HEK293T (cell line): ENCODE data around the gene ALPI.

Experiments used
- CTCF ChIA-PET: fragments of 350-600 bp; formaldehyde crosslinking; extraction: SDS; loops from one replicate; lab custom pipeline; 2021; ENCODE audit warnings: antibody characterized with exemption, inconsistent platforms; lab: Yijun Ruan, JAX
- POLR2A ChIA-PET: fragments of 350-600 bp; formaldehyde crosslinking; extraction: SDS; loops from one replicate; lab custom pipeline; 2020; ENCODE audit warnings: antibody characterized with exemption, inconsistent platforms; lab: Yijun Ruan, JAX
- DNase-seq: peaks from one replicate; pipeline ENCODE4 v3.0.0; 2012; ENCODE audit warnings: mixed read lengths; ENCODE audit errors: extremely low spot score
- ARNT ChIP-seq: fragments of 450-650 bp; IDR thresholded peaks from 2 replicates; pipeline ENCODE4 v1.6.1; 2017; ENCODE audit warnings: mild to moderate bottlenecking
- BHLHE40 ChIP-seq: fragments of 450-650 bp; IDR thresholded peaks from 2 replicates; pipeline ENCODE4 v1.6.1; 2016; ENCODE audit warnings: mild to moderate bottlenecking, moderate library complexity, borderline replicate concordance
- CTBP1 ChIP-seq: fragments of 450-650 bp; IDR thresholded peaks from 2 replicates; pipeline ENCODE4 v1.6.1; 2016; ENCODE audit warnings: borderline replicate concordance
- ELF4 ChIP-seq: fragments of 450-650 bp; IDR thresholded peaks from 2 replicates; pipeline ENCODE4 v1.6.1; 2017; ENCODE audit warnings: antibody characterized with exemption
- FOXA1 ChIP-seq: fragments of 450-650 bp; IDR thresholded peaks from 2 replicates; pipeline ENCODE4 v1.6.1; 2016; ENCODE audit warnings: mild to moderate bottlenecking
- FOXK2 ChIP-seq: fragments of 450-650 bp; IDR thresholded peaks from 2 replicates; pipeline ENCODE4 v1.6.1; 2016; ENCODE audit warnings: mild to moderate bottlenecking
- FOXM1 ChIP-seq: fragments of 450-650 bp; IDR thresholded peaks from 2 replicates; pipeline ENCODE4 v1.6.1; 2017; ENCODE audit warnings: mild to moderate bottlenecking, borderline replicate concordance
- HDGF ChIP-seq: fragments of 450-650 bp; IDR thresholded peaks from 2 replicates; pipeline ENCODE4 v1.6.1; 2017; ENCODE audit warnings: antibody characterized with exemption, borderline replicate concordance
- L3MBTL2 ChIP-seq: fragments of 450-650 bp; conservative IDR thresholded peaks from 2 replicates; pipeline ENCODE4 v1.6.1; 2016; ENCODE audit warnings: mild to moderate bottlenecking
- LEF1 ChIP-seq: fragments of 450-650 bp; IDR thresholded peaks from 2 replicates; pipeline ENCODE4 v1.6.1; 2017; ENCODE audit warnings: mild to moderate bottlenecking, borderline replicate concordance
- NFRKB ChIP-seq: fragments of 450-650 bp; IDR thresholded peaks from 2 replicates; pipeline ENCODE4 v1.6.1; 2016; ENCODE audit warnings: mild to moderate bottlenecking, moderate library complexity
- SP1 ChIP-seq: fragments of 450-650 bp; IDR thresholded peaks from 2 replicates; pipeline ENCODE4 v1.6.1; 2017
- SUZ12 ChIP-seq: fragments of 450-650 bp; IDR thresholded peaks from 2 replicates; pipeline ENCODE4 v1.6.1; 2016; ENCODE audit warnings: mild to moderate bottlenecking
- TARDBP ChIP-seq: fragments of 450-650 bp; IDR thresholded peaks from 2 replicates; pipeline ENCODE4 v1.6.1; 2016
- ZNF384 ChIP-seq: fragments of 450-650 bp; IDR thresholded peaks from 2 replicates; pipeline ENCODE4 v1.6.1; 2016
- TF ChIP-seq, protein P1 (sequence below): fragments of 450-650 bp; IDR thresholded peaks from 2 replicates; pipeline ENCODE4 v1.6.1; 2016

ALPI gene

DNA sequence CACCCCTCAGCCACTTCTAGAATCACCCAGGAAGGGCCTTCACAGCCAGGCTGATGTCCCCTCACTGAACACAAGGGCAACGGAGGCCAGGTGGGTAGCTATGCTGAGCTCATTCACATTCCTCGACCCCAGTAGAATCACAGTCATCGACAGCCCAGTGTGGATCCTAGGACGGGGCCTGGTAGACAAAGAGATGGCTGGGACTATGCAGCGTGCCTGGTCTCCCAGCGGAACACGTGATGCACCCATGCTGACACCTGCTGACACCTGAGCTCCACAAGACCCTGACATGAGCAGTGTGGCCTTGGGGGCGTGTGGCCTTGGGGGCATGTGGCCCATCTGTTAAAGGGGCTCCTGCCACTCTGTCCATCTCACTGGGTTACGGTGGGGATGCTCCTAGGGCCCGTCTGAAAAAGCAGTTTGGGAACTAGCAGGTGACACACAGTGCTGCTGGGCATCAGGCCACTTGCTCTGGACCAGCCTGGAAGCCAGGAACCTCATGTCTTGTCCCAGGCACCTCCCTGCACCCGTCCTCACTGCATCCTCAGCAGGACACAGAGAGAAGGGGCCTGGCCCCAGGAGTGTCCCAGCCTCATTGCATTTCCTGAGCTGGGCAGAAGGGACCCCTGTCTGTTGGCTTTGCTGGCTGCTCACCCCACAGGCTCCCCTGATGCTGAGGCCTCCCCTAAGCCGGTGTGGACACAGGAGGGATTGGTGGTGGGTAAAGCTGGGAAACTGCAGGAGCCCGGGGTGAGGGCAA is 22.0 kb downstream of the ALPI start:
- POLR2A ChIA-PET: no interaction called here
- TF ChIP-seq TARDBP: no peak
- TF ChIP-seq CTBP1: no peak
- TF ChIP-seq HDGF: no peak
- TF ChIP-seq LEF1: no peak
- no peak for TF ChIP-seq BHLHE40
- no peak for TF ChIP-seq SP1
- TF ChIP-seq L3MBTL2: no peak
- TF ChIP-seq NFRKB: no peak
- TF ChIP-seq, protein P1, sequence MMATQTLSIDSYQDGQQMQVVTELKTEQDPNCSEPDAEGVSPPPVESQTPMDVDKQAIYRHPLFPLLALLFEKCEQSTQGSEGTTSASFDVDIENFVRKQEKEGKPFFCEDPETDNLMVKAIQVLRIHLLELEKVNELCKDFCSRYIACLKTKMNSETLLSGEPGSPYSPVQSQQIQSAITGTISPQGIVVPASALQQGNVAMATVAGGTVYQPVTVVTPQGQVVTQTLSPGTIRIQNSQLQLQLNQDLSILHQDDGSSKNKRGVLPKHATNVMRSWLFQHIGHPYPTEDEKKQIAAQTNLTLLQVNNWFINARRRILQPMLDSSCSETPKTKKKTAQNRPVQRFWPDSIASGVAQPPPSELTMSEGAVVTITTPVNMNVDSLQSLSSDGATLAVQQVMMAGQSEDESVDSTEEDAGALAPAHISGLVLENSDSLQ: no peak
- no peak for TF ChIP-seq ZNF384
- TF ChIP-seq FOXA1: no peak
- no peak for TF ChIP-seq ARNT
- no peak for TF ChIP-seq SUZ12
- TF ChIP-seq ELF4: no peak
- DNase-seq: no peak
- CTCF ChIA-PET: interaction anchor here (0.6 kb wide), 1 partner anchor 43 kb away, joined by 3 read pairs; the partner anchor contains the start of gene PRSS56

DNA sequence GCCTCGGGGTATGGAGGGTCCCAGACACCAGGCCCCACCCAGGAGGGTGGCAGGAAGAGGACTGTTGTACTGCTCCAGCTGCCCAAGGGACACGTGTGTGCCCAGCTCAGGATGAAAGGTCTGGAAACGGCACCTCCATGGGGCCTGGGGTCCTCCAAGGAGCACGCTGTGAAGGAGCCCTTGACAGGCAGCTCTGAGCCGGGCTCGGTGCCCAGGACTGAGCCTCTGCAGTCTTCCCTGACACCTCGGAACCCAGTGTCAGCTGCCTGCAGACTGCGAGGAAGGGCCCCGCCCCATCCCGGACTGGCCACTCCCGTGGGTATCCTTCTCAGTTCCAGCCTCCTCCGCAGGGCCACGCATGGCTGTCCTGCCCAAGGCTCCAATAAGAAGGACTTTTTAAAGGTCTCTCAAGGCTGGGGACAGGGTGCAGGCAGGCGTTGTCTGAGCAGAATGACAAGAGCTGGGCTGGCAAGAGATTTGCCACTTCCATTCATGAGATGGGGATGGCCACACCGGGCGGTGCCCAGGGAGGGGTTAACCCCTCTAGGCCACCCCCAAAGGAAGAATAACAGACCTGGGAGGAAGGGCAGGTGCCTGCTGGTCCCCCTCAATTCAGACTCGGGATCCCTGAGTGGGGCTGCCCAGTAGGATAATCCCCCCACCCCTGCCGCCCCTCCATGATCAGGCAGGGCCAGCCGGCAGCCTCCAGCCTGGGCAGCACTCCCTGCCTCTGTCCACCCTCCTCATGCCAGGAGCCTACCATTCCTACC is 22.8 kb downstream of the ALPI start:
- no peak for DNase-seq
- TF ChIP-seq FOXA1 (no peak), SP1 (no peak), BHLHE40 (no peak), FOXK2 (no peak), L3MBTL2 (no peak), ELF4 (no peak), LEF1 (no peak), ZNF384 (no peak), FOXM1 (no peak), TARDBP (no peak), SUZ12 (no peak), CTBP1 (no peak), ARNT (no peak), HDGF (no peak), NFRKB (no peak)
- TF ChIP-seq, protein P1: no peak
- ChIA-PET POLR2A (no interaction called here), CTCF (no interaction called here)

DNA sequence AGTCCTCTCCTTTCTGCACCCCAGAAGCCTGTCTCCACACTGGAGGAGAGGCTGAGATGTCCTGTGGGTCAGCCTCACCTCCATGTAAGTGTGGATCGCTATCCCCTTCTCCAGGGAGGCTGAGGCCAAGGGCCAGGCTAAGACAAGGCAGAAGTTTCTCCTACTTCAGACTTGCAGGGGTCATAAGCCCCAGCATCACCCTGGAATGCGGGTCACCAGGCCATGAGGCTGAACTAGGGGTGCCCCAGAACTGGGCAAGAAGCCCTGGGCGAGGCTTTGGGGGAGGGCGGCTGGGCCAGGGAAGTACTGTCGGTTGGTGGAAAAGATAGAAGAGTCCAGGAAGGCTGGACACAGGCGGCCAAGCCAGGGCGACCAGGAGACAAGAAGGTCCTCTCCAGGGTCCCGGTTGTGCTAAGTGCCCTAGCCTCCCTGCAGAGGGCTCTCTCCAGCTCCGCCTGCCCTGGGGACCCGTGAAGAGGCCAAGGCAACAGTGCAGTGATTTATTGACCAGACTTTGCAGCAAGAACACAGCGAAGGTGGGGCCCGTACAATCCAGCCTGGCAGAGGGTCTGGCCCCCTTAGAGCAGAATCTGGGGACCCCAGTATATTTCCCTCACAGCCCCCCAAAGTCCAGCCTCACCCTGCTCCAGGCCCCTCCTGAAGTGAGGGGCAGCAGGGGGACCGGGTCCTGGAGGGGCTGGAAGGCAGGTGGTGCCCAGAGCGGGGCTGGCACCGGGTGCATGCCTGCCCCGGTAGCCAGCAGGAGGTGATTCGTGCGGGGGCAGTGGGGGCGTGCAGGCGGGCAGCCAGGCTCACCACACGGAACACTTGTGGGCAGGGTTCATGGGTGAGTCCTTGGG is 23.6 kb downstream of the ALPI start:
- no peak for TF ChIP-seq ARNT
- no peak for TF ChIP-seq ELF4
- TF ChIP-seq FOXK2: no peak
- TF ChIP-seq SUZ12: no peak
- no peak for TF ChIP-seq FOXA1
- TF ChIP-seq FOXM1: no peak
- no peak for TF ChIP-seq NFRKB
- TF ChIP-seq, protein P1: no peak
- TF ChIP-seq CTBP1: no peak
- no peak for TF ChIP-seq TARDBP
- no peak for TF ChIP-seq HDGF
- no peak for TF ChIP-seq ZNF384
- TF ChIP-seq LEF1: no peak
- no peak for TF ChIP-seq BHLHE40
- TF ChIP-seq L3MBTL2: no peak
- TF ChIP-seq SP1: no peak
- POLR2A ChIA-PET: no interaction called here
- DNase-seq: no peak
- CTCF ChIA-PET: no interaction called here

DNA sequence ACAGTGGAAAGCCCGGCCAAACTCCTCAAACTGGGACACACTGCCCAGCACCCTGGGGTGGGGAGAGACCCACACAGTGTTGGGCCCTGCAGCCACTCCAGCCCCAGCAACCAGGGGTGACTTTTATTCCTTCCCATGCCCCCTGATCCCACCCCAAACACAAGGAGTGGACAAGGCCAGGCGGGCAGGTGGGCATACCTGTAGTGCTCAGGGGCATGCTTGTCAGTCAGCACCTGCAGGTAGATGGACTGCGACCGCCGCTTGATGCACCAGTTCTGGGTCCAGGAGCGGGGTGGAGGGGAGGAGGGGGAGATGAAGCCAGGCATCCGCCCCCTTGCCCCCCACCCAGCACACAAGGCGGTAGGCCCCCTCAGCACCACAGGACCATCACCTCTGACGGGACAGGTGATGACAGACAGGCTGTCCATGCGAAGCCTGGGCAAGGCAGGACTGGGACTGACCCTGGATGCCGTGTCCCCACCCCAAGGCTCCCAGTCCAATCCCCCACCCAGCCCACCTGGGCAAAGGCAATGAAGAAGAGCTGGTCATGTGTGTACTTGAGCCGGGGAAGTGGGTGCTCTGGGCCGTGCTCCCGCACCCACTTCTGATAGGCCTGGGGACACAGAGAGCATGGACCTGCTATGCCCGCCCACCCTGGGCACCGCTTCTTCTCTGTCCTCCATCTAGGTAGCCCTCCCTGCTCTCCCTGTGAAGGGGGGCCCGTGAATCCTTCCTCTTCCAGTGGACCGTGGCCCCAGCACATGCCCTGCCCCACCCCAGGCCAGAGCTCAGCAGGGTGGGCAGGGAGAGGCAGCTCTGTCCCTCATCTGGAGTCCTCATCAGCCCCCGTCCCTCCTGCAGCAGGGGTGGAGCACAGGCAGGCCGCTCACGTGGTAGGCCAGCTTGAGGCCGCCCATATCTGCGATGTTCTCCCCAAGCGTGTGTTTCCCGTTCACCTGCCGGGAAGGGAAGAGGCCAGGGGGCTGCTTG is 24.5 kb downstream of the ALPI start:
- no peak for TF ChIP-seq SUZ12
- TF ChIP-seq ZNF384: no peak
- TF ChIP-seq, protein P1: no peak
- no peak for TF ChIP-seq LEF1
- no peak for TF ChIP-seq FOXA1
- TF ChIP-seq NFRKB: no peak
- no peak for TF ChIP-seq TARDBP
- TF ChIP-seq HDGF: no peak
- TF ChIP-seq ELF4: no peak
- no peak for TF ChIP-seq SP1
- no peak for TF ChIP-seq ARNT
- TF ChIP-seq FOXK2: no peak
- TF ChIP-seq CTBP1: no peak
- TF ChIP-seq BHLHE40: no peak
- no peak for TF ChIP-seq L3MBTL2
- no peak for TF ChIP-seq FOXM1

More for the DNA sequence above, 24.5 kb downstream of the ALPI start:
- POLR2A ChIA-PET: no interaction called here
- no peak for DNase-seq
- CTCF ChIA-PET: no interaction called here
